GM21717 (cell line): ENCODE results near the gene TPCN1.
"Not testable (repeated sequence)": the region's sequence is repeated elsewhere in the genome, so short reads cannot be mapped to it uniquely, and the experiment has no call there.

ENCODE experiments used
- ATAC-seq: cut with Tn5 transposase; IDR thresholded peaks from one replicate; pipeline ENCODE4 v1.9.1; 2021; ENCODE audit warnings: mild to moderate bottlenecking, moderate library complexity; ENCODE audit not compliant: unreplicated experiment

The TPCN1 gene

GRCh38 chr12:113196582-113196981, 24.7 kb upstream of the TPCN1 start:
- no peak for ATAC-seq

DNA sequence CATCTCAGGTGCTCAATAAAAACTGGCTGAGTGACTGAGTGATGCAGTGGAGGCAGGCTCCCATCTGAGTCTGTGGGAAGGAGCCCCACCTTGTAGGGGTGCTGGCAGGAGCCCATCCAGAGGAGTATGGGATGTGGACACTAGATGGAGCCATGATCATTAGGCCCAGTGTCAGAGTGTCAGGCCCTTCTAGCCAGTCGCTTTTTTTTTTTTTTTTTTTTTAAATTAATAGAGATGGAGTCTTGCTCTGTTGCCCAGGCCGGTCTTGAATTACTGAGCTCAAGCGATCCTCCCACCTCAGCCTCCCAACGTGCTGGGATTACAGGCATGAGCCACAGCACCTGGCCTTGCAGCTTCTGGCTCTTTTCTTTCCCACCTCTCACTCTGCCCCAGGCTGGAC, 24.3 kb upstream of the TPCN1 start:
- no peak for ATAC-seq

GRCh38 chr12:113197518-113198077, 23.7 kb upstream of the TPCN1 start:
- ATAC-seq, result no peak

DNA sequence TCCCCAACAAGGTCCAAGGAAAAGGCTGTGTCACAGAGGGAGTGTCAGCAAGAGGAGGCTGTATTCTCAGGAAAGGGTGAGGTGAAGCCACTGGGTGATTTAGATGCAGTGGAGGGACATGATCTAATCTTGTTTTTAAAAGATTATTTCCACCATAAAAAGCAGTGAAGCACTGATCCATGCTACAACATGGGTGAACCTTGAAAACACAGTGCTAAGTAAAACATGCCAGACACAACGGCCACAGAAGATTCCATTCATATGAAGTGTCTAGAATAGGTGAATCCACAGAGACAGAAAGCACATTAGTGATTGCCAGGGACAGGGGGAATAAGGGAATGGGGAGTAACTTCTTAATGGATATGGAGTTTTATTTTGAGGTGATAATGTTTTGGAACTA, 23.0 kb upstream of the TPCN1 start:
- no peak for ATAC-seq

GRCh38 chr12:113200021-113200797, 21.1 kb upstream of the TPCN1 start:
- ATAC-seq, result no peak

DNA sequence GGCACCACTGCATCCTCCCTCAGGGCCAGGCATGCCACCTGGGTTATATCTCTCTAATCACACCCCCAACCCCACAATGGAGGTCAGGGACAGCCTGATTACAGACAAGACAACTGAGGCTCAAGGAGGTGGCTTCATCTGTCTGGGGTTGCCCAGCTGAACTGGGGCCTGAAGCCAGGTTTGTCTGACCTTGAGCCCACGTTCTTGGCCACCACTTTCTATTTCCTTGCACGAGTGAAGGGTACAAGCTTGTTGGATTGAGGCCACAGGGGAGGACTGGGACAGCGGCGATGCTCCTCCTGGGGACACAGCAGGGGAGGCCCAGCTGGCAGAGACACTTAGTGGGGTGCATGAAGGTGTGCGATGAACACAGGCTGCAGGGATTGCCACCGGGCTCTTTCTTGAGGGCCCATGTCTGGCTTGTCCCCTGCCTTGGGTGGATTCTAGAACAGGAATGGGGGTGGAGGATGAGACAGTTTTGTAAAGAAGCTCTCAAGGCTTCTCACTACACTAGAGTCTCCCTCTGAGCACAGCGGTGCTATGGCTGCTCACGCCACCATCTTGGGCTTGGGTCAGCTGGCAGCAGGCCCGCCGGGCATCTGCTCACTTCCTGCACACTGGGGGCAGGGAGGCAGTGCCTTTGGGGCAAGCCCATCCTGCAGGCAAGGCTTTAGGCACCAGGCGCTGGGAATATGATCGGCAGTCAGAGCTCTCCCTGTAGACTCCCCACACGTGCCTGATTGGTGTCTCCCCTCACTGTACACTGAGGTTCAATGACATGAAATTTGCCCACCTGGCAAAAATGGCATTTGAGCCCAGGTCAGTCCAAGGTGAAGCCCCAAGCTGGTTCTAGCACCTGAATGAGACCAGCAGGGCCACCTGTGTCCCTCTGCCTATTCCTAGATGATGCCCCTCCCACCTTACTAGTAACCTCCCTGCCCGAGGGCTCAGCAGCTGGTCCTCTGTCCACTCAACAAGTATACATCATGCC, 19.8 kb upstream of the TPCN1 start:
- ATAC-seq, result no peak

DNA sequence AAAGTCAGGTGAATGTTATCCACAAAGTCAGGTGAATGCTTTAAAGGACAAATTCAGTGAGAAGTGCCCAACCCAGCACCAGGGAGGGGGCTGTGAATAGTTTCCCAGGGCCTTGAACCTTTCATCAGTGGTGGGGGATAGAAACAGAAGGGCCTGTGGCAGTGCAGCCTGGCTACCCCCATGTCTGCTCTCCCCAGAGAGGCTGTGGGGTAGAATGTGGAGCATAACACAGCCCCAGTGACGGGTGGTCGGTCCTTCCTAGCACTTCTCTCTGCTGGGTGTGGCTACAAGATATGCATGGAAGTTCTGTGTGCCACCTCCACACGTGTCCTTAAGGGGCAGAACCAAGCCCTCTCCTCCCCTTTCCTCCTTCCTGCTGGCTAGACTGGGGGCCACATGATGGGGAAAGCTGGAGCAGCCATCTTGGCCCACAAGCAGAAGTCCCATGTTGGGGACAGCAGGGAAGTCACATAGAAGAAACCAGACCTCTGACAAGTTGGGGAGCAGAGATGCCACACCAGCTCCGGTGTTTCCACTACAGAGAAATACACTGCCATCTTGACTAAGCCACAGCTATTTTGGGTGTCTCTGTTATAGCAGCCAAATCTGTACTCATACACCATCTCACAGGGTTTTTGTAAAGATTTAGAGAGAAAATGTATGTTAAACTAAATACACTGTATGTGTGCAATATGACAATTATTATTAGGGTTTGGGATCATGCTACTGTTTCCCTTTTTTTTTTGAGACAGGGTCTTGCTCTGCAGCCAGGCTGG, 18.8 kb upstream of the TPCN1 start:
- no peak for ATAC-seq

- ATAC-seq, result no peak
These were observed 17.2 kb upstream of the TPCN1 start for GRCh38 chr12:113203852-113204760.

DNA sequence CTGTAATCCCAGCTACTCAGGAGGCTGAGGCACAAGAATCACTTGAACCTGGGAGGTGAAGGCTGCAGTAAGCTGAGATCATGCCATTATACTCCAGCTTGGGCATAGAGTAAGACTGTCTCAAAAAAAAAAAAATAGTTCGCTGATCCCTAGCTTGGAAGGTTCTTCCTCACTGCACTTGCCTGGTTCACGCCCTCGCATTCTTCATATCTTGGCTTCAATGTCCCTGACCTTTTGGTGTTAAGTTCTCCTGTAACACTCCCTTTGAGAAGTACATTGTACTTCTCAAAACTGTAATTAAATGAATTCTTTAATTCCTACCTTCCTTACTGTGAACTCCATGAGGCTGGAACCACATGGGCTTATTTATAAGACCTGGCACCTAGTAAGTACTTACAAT, 16.5 kb upstream of the TPCN1 start:
- no peak for ATAC-seq

GRCh38 chr12:113206802-113207201, 14.5 kb upstream of the TPCN1 start:
- ATAC-seq, result not testable (repeated sequence)

DNA sequence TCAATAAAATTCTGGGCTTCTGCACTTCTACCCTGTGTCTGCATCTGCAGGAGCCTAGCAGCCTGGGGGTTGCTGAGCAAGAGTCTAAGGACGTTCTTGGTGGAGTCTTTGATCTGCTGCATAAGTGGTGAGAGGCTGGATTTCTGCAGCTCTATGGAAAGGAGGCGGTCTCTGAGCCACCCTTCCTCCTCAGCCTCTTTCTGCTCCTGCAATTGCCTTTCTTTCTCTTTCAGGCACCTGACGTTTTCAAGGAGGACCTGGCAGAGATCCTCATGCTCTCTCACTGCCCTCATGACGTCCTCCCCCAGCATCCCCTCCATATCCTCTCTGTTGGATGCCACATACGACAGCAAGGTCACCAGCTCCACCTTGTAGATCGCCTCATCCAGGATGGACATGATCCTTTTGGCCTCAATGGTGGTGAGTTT, 13.6 kb upstream of the TPCN1 start:
- peak; percentile 8 for ATAC-seq

GRCh38 chr12:113208041-113208934, 13.0 kb upstream of the TPCN1 start:
- ATAC-seq, result peak; percentile 79

GRCh38 chr12:113211160-113211559, 10.1 kb upstream of the TPCN1 start:
- ATAC-seq, result no peak

GRCh38 chr12:113214895-113215400, 6.3 kb upstream of the TPCN1 start:
- peak; percentile 51 for ATAC-seq

GRCh38 chr12:113216027-113216426, 5.2 kb upstream of the TPCN1 start:
- ATAC-seq, result no peak

GRCh38 chr12:113220593-113221180, 577 bp upstream of the TPCN1 start:
- peak; percentile 3 for ATAC-seq

DNA sequence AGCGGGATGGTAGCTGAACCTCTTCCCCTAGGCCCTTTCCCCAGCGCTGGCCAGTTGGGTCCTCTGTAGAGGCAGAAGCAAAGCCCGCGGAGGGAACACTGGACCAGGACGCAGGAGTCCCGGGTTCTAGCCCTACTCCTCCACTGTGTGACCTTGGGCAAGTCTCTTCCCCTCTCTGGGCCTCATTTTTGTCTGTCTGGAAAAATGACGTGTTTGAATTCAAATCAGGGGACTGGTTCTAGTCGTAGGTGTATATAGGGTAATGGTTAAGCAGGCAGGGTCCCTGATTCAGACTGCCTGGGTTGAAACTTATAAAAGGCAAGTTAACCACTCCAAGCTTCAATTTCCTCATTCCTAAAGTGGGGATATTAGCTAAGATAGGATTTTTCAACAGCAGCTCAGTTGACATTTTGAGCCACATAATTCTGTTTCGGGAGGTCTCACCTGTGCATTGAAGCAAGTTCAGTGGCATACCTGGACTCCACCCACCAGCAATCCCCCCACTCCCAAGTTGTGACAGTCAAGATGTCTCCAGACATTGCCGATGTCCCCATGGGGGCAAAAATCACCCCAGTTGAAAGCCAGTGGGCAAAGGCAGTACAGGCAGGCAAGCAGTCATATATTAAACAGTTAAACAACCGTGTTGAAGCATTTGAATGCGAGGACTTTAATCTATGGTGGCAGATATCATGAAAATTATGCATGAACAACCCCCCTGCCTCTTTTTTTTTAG, 899 bp downstream of the TPCN1 start:
- peak; percentile 1 for ATAC-seq
